SU-DHL-6 (cell line): Measurements from ENCODE around the gene ATXN2.
"Not testable (repeated sequence)": the region's sequence is repeated elsewhere in the genome, so short reads cannot be mapped to it uniquely, and the experiment has no call there.

Experiments used
- H2AFZ ChIP-seq: fragments of 200-600 bp; sonication (generic); 2 replicates; pipeline ENCODE4 v1.6.1; 2014; ENCODE audit warnings: low read depth, mild to moderate bottlenecking, moderate library complexity, mixed read lengths, antibody characterized with exemption, low read length; ENCODE audit not compliant: severe bottlenecking
- H3F3A ChIP-seq: fragments of 200-600 bp; shearing (Covaris generic); 2 replicates; pipeline ENCODE4 v1.6.0; 2016; ENCODE audit warnings: antibody characterized with exemption, mild to moderate bottlenecking; ENCODE audit not compliant: insufficient read depth
- H3K27ac ChIP-seq: fragments of 200-600 bp; sonication (generic); 2 replicates; pipeline ENCODE4 v1.5.1; 2016; ENCODE audit warnings: low read depth, mild to moderate bottlenecking, low read length, moderate library complexity, mixed read lengths
- H3K27me3 ChIP-seq: fragments of 200-600 bp; sonication (generic), shearing (Covaris generic); 2 replicates; pipeline ENCODE4 v1.6.0; 2014; ENCODE audit warnings: mild to moderate bottlenecking, low read length
- H3K36me3 ChIP-seq: fragments of 200-600 bp; sonication (generic); 2 replicates; pipeline ENCODE4 v1.6.1; 2014; ENCODE audit warnings: mild to moderate bottlenecking, low read length, mixed read lengths
- H3K4me2 ChIP-seq: fragments of 300-600, 200-600 bp; shearing (Covaris generic), sonication (generic); 2 replicates; pipeline ENCODE4 v1.6.0; 2014; ENCODE audit warnings: low read length, low read depth, mild to moderate bottlenecking; ENCODE audit not compliant: poor library complexity, severe bottlenecking
- H3K4me3 ChIP-seq: fragments of 200-600 bp; sonication (generic); 2 replicates; pipeline ENCODE4 v1.5.1; 2014; ENCODE audit warnings: antibody characterized with exemption, low read length, mild to moderate bottlenecking, mixed read lengths; ENCODE audit not compliant: insufficient read depth, poor library complexity, severe bottlenecking
- H3K79me2 ChIP-seq: fragments of 200-600 bp; sonication (generic); 2 replicates; pipeline ENCODE4 v1.6.1; 2014; ENCODE audit warnings: mild to moderate bottlenecking, low read length, moderate library complexity; ENCODE audit not compliant: insufficient read depth
- H3K9ac ChIP-seq: fragments of 200-600 bp; sonication (generic); 2 replicates; pipeline ENCODE4 v1.7.0; 2014; ENCODE audit warnings: mild to moderate bottlenecking, low read length
- H3K9me2 ChIP-seq: fragments of 200-600 bp; sonication (generic); replicated peaks from 2 replicates; pipeline ENCODE4 v1.6.1; 2014; ENCODE audit warnings: low read length; ENCODE audit not compliant: insufficient read depth
- H3K9me3 ChIP-seq: fragments of 200-600 bp; sonication (generic); 2 replicates; pipeline ENCODE4 v1.6.1; 2014; ENCODE audit warnings: low read length, mixed read lengths; ENCODE audit not compliant: insufficient read depth
- H4K20me1 ChIP-seq: fragments of 200-600 bp; sonication (generic); 2 replicates; pipeline ENCODE4 v1.6.1; 2014; ENCODE audit warnings: low read depth, mild to moderate bottlenecking, antibody characterized with exemption, low read length, moderate library complexity, mixed read lengths
- CTCF ChIP-seq: fragments of 200-600 bp; sonication (generic); IDR thresholded peaks from one replicate; pipeline ENCODE4 v1.5.1; 2017; ENCODE audit warnings: antibody characterized with exemption, mild to moderate bottlenecking, low read length, moderate library complexity; ENCODE audit not compliant: insufficient read depth, poor library complexity, severe bottlenecking
- EZH2phosphoT487 ChIP-seq: fragments of 200-600 bp; sonication (generic), shearing (Covaris generic); conservative IDR thresholded peaks from 2 replicates; pipeline ENCODE4 v1.6.1; 2018; ENCODE audit warnings: mild to moderate bottlenecking, antibody characterized with exemption, low read length, moderate library complexity, mixed read lengths

Gene ATXN2

GRCh38 chr12:111405149-111405858, 193.8 kb downstream of the ATXN2 start:
- Histone ChIP-seq H2AFZ (peak overlapping the region; percentile 6), H3K9me3 (no peaks in the 10 kb centered on the region), H3K27me3 (no peaks in the 10 kb centered on the region), H3K9ac (peak overlapping the region; percentile 92), H3K36me3 (no peaks in the 10 kb centered on the region), H3K4me3 (peak overlapping the region; percentile 52), H3K79me2 (peaks cover 44% of the 10 kb centered on the region), H3F3A (peaks cover 26% of the 10 kb centered on the region), H3K27ac (peak overlapping the region; percentile 91), H3K4me2 (peak overlapping the region; percentile 62), H4K20me1 (0 out of 2 replicates have a peak, but pooled peaks cover 7% of the 10 kb centered on the region), H3K9me2 (no peaks in the 10 kb centered on the region)
- TF ChIP-seq EZH2phosphoT487 (no peak), CTCF (peak; percentile 43)

GRCh38 chr12:111404362-111405148, 194.6 kb downstream of the ATXN2 start:
- no peaks in the 10 kb centered on the region for H3K36me3 ChIP-seq
- TF ChIP-seq CTCF, result no peak
- TF ChIP-seq EZH2phosphoT487, result no peak
- H2AFZ ChIP-seq, result peak overlapping the region; percentile 6
- peaks cover 26% of the 10 kb centered on the region for H3F3A ChIP-seq
- no peaks in the 10 kb centered on the region for H3K9me2 ChIP-seq
- H3K27ac ChIP-seq, result peak overlapping the region; percentile 91
- peak overlapping the region; percentile 52 for H3K4me3 ChIP-seq
- H3K9me3 ChIP-seq, result no peaks in the 10 kb centered on the region
- H4K20me1 ChIP-seq, result 0 out of 2 replicates have a peak, but pooled peaks cover 7% of the 10 kb centered on the region
- H3K4me2 ChIP-seq, result peak overlapping the region; percentile 62
- H3K79me2 ChIP-seq, result peaks cover 36% of the 10 kb centered on the region
- H3K9ac ChIP-seq, result peak overlapping the region; percentile 68
- no peaks in the 10 kb centered on the region for H3K27me3 ChIP-seq

GRCh38 chr12:111402490-111402824, 196.7 kb downstream of the ATXN2 start:
- H3K27ac ChIP-seq, H4K20me1 ChIP-seq, H3K27me3 ChIP-seq, H3K4me2 ChIP-seq, H2AFZ ChIP-seq, H3K36me3 ChIP-seq, H3K4me3 ChIP-seq, H3K9me3 ChIP-seq, H3K9ac ChIP-seq, H3K9me2 ChIP-seq: not testable (repeated sequence)
- H3K79me2 ChIP-seq, result peaks cover 15% of the 10 kb centered on the region
- H3F3A ChIP-seq, result peaks cover 23% of the 10 kb centered on the region
